ENCODE measurements around the gene RAP1GAP2. TPM values are rescaled to one million over a fixed set of nuclear protein-coding genes. Genes with fewer than 3 reads are reported as not detected.

Gene RAP1GAP2
- total RNA-seq, 3 donors from 2014 or later, result 26.6 to 45.3 (median 43.3) TPM

GRCh38 chr17:2967515-2967914 is 171.3 kb downstream of the RAP1GAP2 start:
- TF ChIP-seq CTCF (IDR thresholded peaks at IDR 0.05), result no peak
- ATAC-seq, result no peak
- Histone ChIP-seq H3K4me3 (no peak overlapping the region), H3K9me3 (no peaks in the 10 kb centered on the region), H3K4me1 (ENCODE audit: low read depth) (no peaks in the 10 kb centered on the region), H3K36me3 (ENCODE audit: low read depth) (no peaks in the 10 kb centered on the region)
- intact Hi-C loops (cut with DNase I, micrococcal nuclease), result no loop called here
- DNase-seq, result no peak

- DNase-seq (no peak), ATAC-seq (no peak)
- H3K4me1 ChIP-seq (ENCODE audit: low read depth), result no peaks in the 10 kb centered on the region
- no peaks in the 10 kb centered on the region for H3K9me3 ChIP-seq
- H3K4me3 ChIP-seq, result no peak overlapping the region
- no peaks in the 10 kb centered on the region for H3K36me3 ChIP-seq (ENCODE audit: low read depth)
- intact Hi-C loops (cut with DNase I, micrococcal nuclease), result no loop called here
- no peak for TF ChIP-seq CTCF (IDR thresholded peaks at IDR 0.05)
Observed at GRCh38 chr17:2971851-2972250, 175.6 kb downstream of the RAP1GAP2 start.

- H3K36me3 ChIP-seq (ENCODE audit: low read depth), result no peaks in the 10 kb centered on the region
- H3K4me1 ChIP-seq (ENCODE audit: low read depth), result no peaks in the 10 kb centered on the region
- H3K9me3 ChIP-seq, result no peaks in the 10 kb centered on the region
- DNase-seq (no peak), ATAC-seq (no peak)
- intact Hi-C loops (cut with DNase I, micrococcal nuclease), result no loop called here
- H3K4me3 ChIP-seq, result no peak overlapping the region
- no peak for TF ChIP-seq CTCF (IDR thresholded peaks at IDR 0.05)
Observed at GRCh38 chr17:2972749-2973148, 176.5 kb downstream of the RAP1GAP2 start.

GRCh38 chr17:2974347-2974746 is 178.1 kb downstream of the RAP1GAP2 start:
- ATAC-seq (no peak), DNase-seq (no peak)
- no peaks in the 10 kb centered on the region for H3K9me3 ChIP-seq
- H3K4me1 ChIP-seq (ENCODE audit: low read depth), result no peaks in the 10 kb centered on the region
- intact Hi-C loops (cut with DNase I, micrococcal nuclease), result no loop called here
- no peak overlapping the region for H3K4me3 ChIP-seq
- H3K36me3 ChIP-seq (ENCODE audit: low read depth), result no peaks in the 10 kb centered on the region
- TF ChIP-seq CTCF (IDR thresholded peaks at IDR 0.05), result no peak

- no peak for TF ChIP-seq CTCF (IDR thresholded peaks at IDR 0.05)
- no peaks in the 10 kb centered on the region for H3K4me1 ChIP-seq (ENCODE audit: low read depth)
- H3K4me3 ChIP-seq, result no peak overlapping the region
- no peaks in the 10 kb centered on the region for H3K36me3 ChIP-seq (ENCODE audit: low read depth)
- H3K9me3 ChIP-seq, result no peaks in the 10 kb centered on the region
- DNase-seq (peak in 1 of 3 donors; percentile 49), ATAC-seq (peak; percentile 97)
- intact Hi-C loops (cut with DNase I, micrococcal nuclease), result no loop called here
Observed at GRCh38 chr17:2975469-2975958, 179.3 kb downstream of the RAP1GAP2 start.

- intact Hi-C loops (cut with DNase I, micrococcal nuclease), result no loop called here
- Histone ChIP-seq H3K36me3 (ENCODE audit: low read depth) (no peaks in the 10 kb centered on the region), H3K9me3 (no peaks in the 10 kb centered on the region), H3K4me1 (ENCODE audit: low read depth) (no peaks in the 10 kb centered on the region), H3K4me3 (no peak overlapping the region)
- ATAC-seq, result no peak
- no peak for DNase-seq
- no peak for TF ChIP-seq CTCF (IDR thresholded peaks at IDR 0.05)
Observed at GRCh38 chr17:2977157-2977556, 180.9 kb downstream of the RAP1GAP2 start.

Measured in mucosa of descending colon (tissue), 3 donors.